Mesodermal cell (in vitro differentiated cells): ENCODE data around the gene TMEM88. TPM values are rescaled to one million over a fixed set of nuclear protein-coding genes. Genes with fewer than 3 reads are reported as not detected.
"Not testable (repeated sequence)": the region's sequence is repeated elsewhere in the genome, so short reads cannot be mapped to it uniquely, and the experiment has no call there.

Source experiments
- H3K27ac ChIP-seq: 2 replicates; pipeline ENCODE4 v1.7.0; 2013; ENCODE audit warnings: mild to moderate bottlenecking, low read depth, low read length, moderate library complexity; ENCODE audit not compliant: severe bottlenecking
- H3K36me3 ChIP-seq: 2 replicates; pipeline ENCODE4 v1.7.1; 2013; ENCODE audit warnings: mild to moderate bottlenecking, low read length, moderate library complexity; ENCODE audit not compliant: control insufficient read depth, insufficient read depth
- H3K4me1 ChIP-seq: one replicate; pipeline ENCODE4 v1.7.1; 2013; ENCODE audit warnings: mild to moderate bottlenecking, low read length; ENCODE audit not compliant: insufficient read depth, control insufficient read depth, poor library complexity, severe bottlenecking
- H3K4me3 ChIP-seq: 2 replicates; pipeline ENCODE4 v1.7.0; 2013; ENCODE audit warnings: low read length, control low read depth, mild to moderate bottlenecking; ENCODE audit not compliant: insufficient read depth, poor library complexity, severe bottlenecking; ENCODE audit errors: extremely low read depth
- H3K9me3 ChIP-seq: 2 replicates; pipeline ENCODE4 v1.7.1; 2013; ENCODE audit warnings: mild to moderate bottlenecking, low read length, moderate library complexity; ENCODE audit not compliant: control insufficient read depth
- WGBS, 2 experiments: methylation state at CpG; one replicate each; pipeline ENCODE4 v1.1.5; 2013; ENCODE audit warnings: missing lambda C conversion rate in 2 of 2; ENCODE audit not compliant: insufficient coverage in 2 of 2; 5-methylcytosine and 5-hydroxymethylcytosine counted together
- polyA plus RNA-seq, 2 experiments: library from polyadenylated mRNA; stranded (reverse); fragments of 50-300 nt; gene quantifications; one replicate each; pipeline ENCODE4 v1.2.3, GENCODE V29; 2013

The TMEM88 gene
- 240 TPM for polyA plus RNA-seq (2013, experiment 1 of 2)
- 335 TPM for polyA plus RNA-seq (2013, experiment 2 of 2)

DNA sequence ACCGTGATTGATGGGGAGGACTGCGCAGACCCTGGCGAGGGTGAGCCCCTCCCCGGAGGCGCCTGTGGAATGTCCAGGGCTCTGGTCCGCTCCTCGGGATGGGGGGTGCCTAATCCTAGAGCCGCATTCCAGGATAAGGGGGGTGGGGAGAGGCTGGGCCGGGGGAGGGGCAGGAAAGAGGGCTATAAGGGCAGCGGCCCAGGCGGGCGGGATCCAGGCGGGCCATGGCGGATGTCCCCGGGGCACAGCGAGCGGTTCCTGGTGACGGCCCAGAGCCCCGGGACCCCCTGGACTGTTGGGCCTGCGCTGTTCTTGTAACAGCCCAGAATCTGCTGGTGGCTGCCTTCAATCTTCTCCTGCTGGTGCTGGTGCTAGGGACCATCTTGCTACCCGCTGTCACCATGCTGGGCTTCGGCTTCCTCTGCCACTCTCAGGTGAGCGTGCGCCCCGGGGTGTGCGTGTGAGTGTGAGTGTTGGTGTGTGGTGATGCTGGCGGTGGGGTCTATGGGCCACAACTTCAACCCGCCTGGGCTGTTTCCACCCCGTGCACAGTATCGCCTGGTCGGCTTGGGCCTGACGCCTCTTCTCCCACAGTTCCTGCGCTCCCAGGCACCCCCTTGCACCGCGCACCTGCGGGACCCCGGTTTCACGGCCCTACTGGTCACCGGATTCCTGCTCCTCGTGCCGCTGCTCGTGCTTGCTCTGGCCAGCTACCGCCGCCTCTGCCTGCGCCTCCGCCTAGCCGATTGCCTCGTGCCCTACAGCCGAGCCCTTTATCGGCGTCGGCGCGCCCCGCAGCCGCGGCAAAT, at the start of gene TMEM88:
Gene TMEM88 (plus strand): TSS at position 216 of the 809 bp plus-strand sequence. CDS start 9 bp downstream, at position 225.
- peaks cover 56% of the 10 kb centered on the region for H3K36me3 ChIP-seq
- no peaks in the 10 kb centered on the region for H3K9me3 ChIP-seq
- peaks cover 38% of the 10 kb centered on the region for H3K4me1 ChIP-seq
- peak within 1 kb of the TSS; percentile 97 for H3K27ac ChIP-seq
- 2 to 3% methylated on average over 40 to 50 of the region's 57 CpGs for WGBS, 2 experiments
- peak within 1 kb of the TSS; percentile 68 for H3K4me3 ChIP-seq

GRCh38 chr17:7806587-7806986, 48.3 kb upstream of the TMEM88 start:
- Histone ChIP-seq H3K4me1 (no peaks in the 10 kb centered on the region), H3K9me3 (no peaks in the 10 kb centered on the region), H3K27ac (no peak overlapping the region), H3K4me3 (no peak overlapping the region), H3K36me3 (no peaks in the 10 kb centered on the region)
- 84 to 96% methylated on average over 3 of the region's 6 CpGs for WGBS, 2 experiments

- Histone ChIP-seq H3K36me3 (no peaks in the 10 kb centered on the region), H3K9me3 (no peaks in the 10 kb centered on the region), H3K4me1 (no peaks in the 10 kb centered on the region), H3K27ac (no peak overlapping the region), H3K4me3 (no peak overlapping the region)
- WGBS, 2 experiments = 87 to 94% methylated on average over 15 to 16 of the region's 21 CpGs
Observed at GRCh38 chr17:7807206-7807605, 47.7 kb upstream of the TMEM88 start.

GRCh38 chr17:7809086-7809790, 45.6 kb upstream of the TMEM88 start:
- Histone ChIP-seq H3K36me3 (no peaks in the 10 kb centered on the region), H3K9me3 (no peaks in the 10 kb centered on the region), H3K4me1 (no peaks in the 10 kb centered on the region), H3K4me3 (no peak overlapping the region), H3K27ac (no peak overlapping the region)
- 75% methylated on average over 7 to 10 of the region's 11 CpGs for WGBS, 2 experiments

GRCh38 chr17:7809791-7810343, 45.0 kb upstream of the TMEM88 start:
- not testable (repeated sequence) for H3K4me3 ChIP-seq, H3K4me1 ChIP-seq, H3K9me3 ChIP-seq, H3K27ac ChIP-seq, H3K36me3 ChIP-seq
- WGBS, 2 experiments = 91 to 92% methylated on average over 6 to 7 of the region's 9 CpGs

- no peaks in the 10 kb centered on the region for H3K4me1 ChIP-seq
- no peak overlapping the region for H3K27ac ChIP-seq
- no peaks in the 10 kb centered on the region for H3K9me3 ChIP-seq
- no peaks in the 10 kb centered on the region for H3K36me3 ChIP-seq
- no peak overlapping the region for H3K4me3 ChIP-seq
- 90 to 93% methylated on average over 3 of the region's 3 CpGs for WGBS, 2 experiments
Observed at GRCh38 chr17:7811251-7811650, 43.6 kb upstream of the TMEM88 start.

GRCh38 chr17:7814969-7815368, 39.9 kb upstream of the TMEM88 start:
- 88 to 90% methylated on average over 3 of the region's 5 CpGs for WGBS, 2 experiments

DNA sequence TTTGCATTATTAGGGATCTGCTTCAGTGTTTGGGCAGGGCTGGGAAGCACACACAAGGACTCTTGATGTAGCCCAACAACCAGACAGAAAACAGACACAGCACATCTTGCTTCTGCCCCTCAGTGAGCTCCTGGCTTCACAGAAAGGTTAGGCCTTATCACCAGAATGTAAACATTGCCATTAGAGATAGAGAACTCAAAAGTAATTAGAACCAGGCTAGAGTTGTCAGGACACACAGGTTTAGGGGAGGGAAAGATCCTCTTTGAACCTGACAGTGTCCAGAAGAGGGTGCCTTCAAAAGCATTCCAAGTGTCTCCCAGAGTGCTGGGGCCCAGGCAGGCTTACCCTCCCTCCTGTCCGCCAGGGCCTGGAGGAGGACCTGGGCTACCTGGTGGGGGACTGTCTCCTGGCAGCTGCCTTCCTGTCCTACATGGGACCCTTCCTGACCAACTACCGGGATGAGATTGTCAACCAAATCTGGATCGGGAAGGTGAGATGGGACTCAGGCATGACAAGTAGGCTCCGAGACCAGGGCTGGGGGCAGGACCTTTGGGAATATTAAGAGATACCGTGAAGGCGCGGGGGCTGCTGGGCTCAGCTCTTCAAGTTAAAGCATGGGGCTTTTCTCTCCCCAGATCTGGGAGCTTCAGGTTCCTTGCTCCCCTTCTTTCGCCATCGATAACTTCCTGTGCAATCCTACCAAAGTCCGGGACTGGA, 37.8 kb upstream of the TMEM88 start:
- H3K36me3 ChIP-seq = no peaks in the 10 kb centered on the region
- 85 to 86% methylated on average over 9 to 10 of the region's 10 CpGs for WGBS, 2 experiments
- H3K4me1 ChIP-seq = peaks cover 2% of the 10 kb centered on the region
- H3K9me3 ChIP-seq = no peaks in the 10 kb centered on the region
- H3K4me3 ChIP-seq = no peak overlapping the region
- H3K27ac ChIP-seq = peak overlapping the region; percentile 62

More at GRCh38 chr17:7814969-7815368, 39.9 kb upstream of the TMEM88 start:
- no peak overlapping the region for H3K4me3 ChIP-seq
- H3K4me1 ChIP-seq = peaks cover 2% of the 10 kb centered on the region
- no peaks in the 10 kb centered on the region for H3K36me3 ChIP-seq
- no peak overlapping the region for H3K27ac ChIP-seq
- no peaks in the 10 kb centered on the region for H3K9me3 ChIP-seq

GRCh38 chr17:7817643-7817964, 37.3 kb upstream of the TMEM88 start:
- Histone ChIP-seq H3K27ac (no peak overlapping the region), H3K9me3 (no peaks in the 10 kb centered on the region), H3K4me3 (no peak overlapping the region), H3K4me1 (peaks cover 2% of the 10 kb centered on the region), H3K36me3 (no peaks in the 10 kb centered on the region)
- 96% methylated on average over 5 to 8 of the region's 9 CpGs for WGBS, 2 experiments

GRCh38 chr17:7818026-7818425, 36.8 kb upstream of the TMEM88 start:
- Histone ChIP-seq H3K4me1 (peaks cover 2% of the 10 kb centered on the region), H3K4me3 (no peak overlapping the region), H3K9me3 (no peaks in the 10 kb centered on the region), H3K36me3 (no peaks in the 10 kb centered on the region), H3K27ac (no peak overlapping the region)
- 82 to 86% methylated on average over 3 to 5 of the region's 10 CpGs for WGBS, 2 experiments
